Measurements from ENCODE around the gene ARSK.

GRCh38 chr5:95631991-95632675 lies 77.2 kb downstream of the ARSK start:
- TF ChIP-seq SIN3A (IDR thresholded peaks at IDR 0.05; ENCODE audit: borderline replicate concordance, insufficient read depth, low read depth, low read length) (no peak), CTCF (IDR thresholded peaks at IDR 0.05) (no peak), TCF7L2 (IDR thresholded peaks at IDR 0.05; ENCODE audit: low read depth, low read length) (no peak), POLR2AphosphoS5 (IDR thresholded peaks at IDR 0.05; ENCODE audit: low read depth, low read length) (no peak)

Data from Panc1 (cell line).